Esophagus muscularis mucosa (tissue), 4 donors: Measurements from ENCODE around the gene TMEM9.

Experiments used
- CTCF ChIP-seq, 3 experiments: fragments of 200-600 bp in 2 of 3; fragments of 450-650 bp in 1 of 3; sonication (generic) in 2 of 3; IDR thresholded peaks; one replicate each; pipeline ENCODE4 v1.5.1; 2017 to 2019; ENCODE audit warnings: antibody characterized with exemption in 3 of 3, mild to moderate bottlenecking in 2 of 3, moderate library complexity in 1 of 3
- EP300 ChIP-seq: sonication (generic); formaldehyde crosslinking; IDR thresholded peaks from one replicate; pipeline ENCODE4 v1.6.1; 2017; ENCODE audit warnings: antibody characterized with exemption
- POLR2A ChIP-seq: fragments of 450-650 bp; IDR thresholded peaks from one replicate; pipeline ENCODE4 v1.6.1; 2017; ENCODE audit warnings: antibody characterized with exemption, moderate library complexity, mild to moderate bottlenecking, low read depth
- POLR2AphosphoS5 ChIP-seq, 2 donors: sonication (generic); formaldehyde crosslinking; IDR thresholded peaks; one replicate each; pipeline ENCODE4 v1.6.1; 2017; ENCODE audit warnings: antibody characterized with exemption in 2 of 2

DNA sequence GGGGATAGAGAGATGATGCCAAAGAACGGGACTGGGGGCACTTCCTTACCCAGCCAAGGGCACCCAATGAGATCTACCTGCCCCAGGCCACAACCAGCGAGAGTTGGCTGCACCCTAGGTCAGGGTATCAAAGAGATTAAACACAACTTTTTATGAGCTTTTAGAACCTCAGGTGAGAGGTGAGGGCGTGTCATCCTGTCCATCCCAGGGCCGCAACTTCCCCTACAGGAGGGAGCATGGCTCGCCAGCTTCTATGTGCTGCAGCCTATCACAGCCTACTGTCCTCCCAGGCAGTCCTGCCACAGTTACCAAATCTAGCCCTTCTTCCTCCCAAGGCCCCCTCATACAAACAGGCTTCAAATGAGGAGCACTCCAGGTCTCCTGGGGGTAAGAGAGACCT, 12.9 kb downstream of the TMEM9 start:
- TF ChIP-seq EP300 (no peak), CTCF (IDR thresholded peaks at IDR 0.05) (no peak), POLR2A (no peak), POLR2AphosphoS5 (IDR thresholded peaks at IDR 0.05) (no peak)
